Measurements from ENCODE around the gene ZSCAN21. TPM values are rescaled to one million over a fixed set of nuclear protein-coding genes. Genes with fewer than 3 reads are reported as not detected.
A peak's percentile ranks its signal among the peaks of the same experiment; 100 is the strongest.

Gene ZSCAN21
- total and polyA plus RNA-seq, 2 donors (not counting 3 experiments of a cell fraction or from before 2014, with no cell fraction given) = 7.4 to 7.7 TPM

- no TSS peak for BruUV-seq (replicated peaks)
- dilution Hi-C loops (cut with MboI; ENCODE audit: extremely low pct_ligation_motif_present, low sequenced_read_pairs) = no loop called here
- POLR2A ChIA-PET = interaction anchor here (0.7 kb wide), 1 partner anchor 13 kb away, joined by 3 read pairs; no protein-coding TSS in a partner anchor
Observed at GRCh38 chr7:100095289-100095688, 45.7 kb downstream of the ZSCAN21 start.

DNA sequence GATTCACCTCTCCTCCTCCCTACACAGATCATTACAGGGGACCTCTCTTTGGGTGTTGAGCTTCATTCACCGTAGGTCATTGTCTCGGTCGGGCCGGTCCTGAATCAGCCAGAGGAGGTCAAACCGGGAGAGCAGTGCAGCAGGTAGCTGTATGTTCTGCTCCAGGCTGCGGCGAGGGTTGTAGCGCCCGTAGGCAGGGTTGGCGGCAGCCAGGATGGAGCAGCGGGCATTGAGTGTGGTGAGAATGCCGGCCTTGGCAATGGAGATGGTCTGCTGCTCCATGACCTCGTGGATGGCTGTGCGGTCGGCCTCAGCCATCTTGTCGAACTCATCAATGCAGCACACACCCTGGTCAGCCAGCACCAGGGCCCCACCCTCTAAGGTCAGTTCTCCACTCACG, 46.1 kb downstream of the ZSCAN21 start:
- H3K9me1 ChIP-seq (replicated peaks; ENCODE audit: control insufficient read depth, extremely low read depth, insufficient read depth, low read length) = no peaks in the 10 kb centered on the region
- H2AFZ ChIP-seq (ENCODE audit: low read depth, low read length) = no peak overlapping the region
- no peak overlapping the region for H3K4me3 ChIP-seq (replicated peaks in 1 of 3; ENCODE audit: insufficient read depth in 1 of 3, low read depth in 1 of 3, low read length in 3 of 3)
- intact Hi-C loops (cut with micrococcal nuclease) = no loop called here
- ChIA-PET CTCF (no interaction called here), POLR2A (no interaction called here)
- H3K27me3 ChIP-seq (ENCODE audit: control insufficient read depth in 2 of 2, insufficient read depth in 2 of 2, low read length in 2 of 2) = no peaks in the 10 kb centered on the region
- H3K4me1 ChIP-seq (ENCODE audit: control insufficient read depth, extremely low read depth, insufficient read depth, low read length) = peaks cover 21% of the 10 kb centered on the region
- no peaks in the 10 kb centered on the region for H3K9me3 ChIP-seq (replicated peaks; ENCODE audit: control insufficient read depth, insufficient read depth, low read length)
- FAIRE-seq = no peak
- H3K79me2 ChIP-seq (ENCODE audit: control insufficient read depth, insufficient read depth, low read length) = peaks cover 41% of the 10 kb centered on the region
- no peak for DNase-seq (ENCODE audit: low read depth, low spot score)
- no peak overlapping the region for H3K9ac ChIP-seq (replicated peaks; ENCODE audit: extremely low read depth, insufficient read depth, low read length)
- no TSS peak for BruUV-seq (replicated peaks)
- TF ChIP-seq GATA2 (IDR thresholded peaks at IDR 0.05; ENCODE audit: insufficient read depth, insufficient read length, low read depth, low read length) = no peak
- H4K20me1 ChIP-seq (replicated peaks; ENCODE audit: control insufficient read depth, extremely low read depth, insufficient read depth, low read length) = no peaks in the 10 kb centered on the region
- H3K4me2 ChIP-seq (ENCODE audit: insufficient read depth, low read length) = no peak overlapping the region
- no peak overlapping the region for H3K27ac ChIP-seq (ENCODE audit: insufficient read depth, low read depth, low read length)
- peaks cover 55 to 57% of the 10 kb centered on the region in 2 experiments for H3K36me3 ChIP-seq (ENCODE audit: control insufficient read depth in 2 of 2, extremely low read depth in 1 of 2, insufficient read depth in 2 of 2, low read length in 2 of 2)
- dilution Hi-C loops (cut with MboI; ENCODE audit: extremely low pct_ligation_motif_present, low sequenced_read_pairs) = no loop called here

More at GRCh38 chr7:100095289-100095688, 45.7 kb downstream of the ZSCAN21 start:
- Histone ChIP-seq H3K27ac (ENCODE audit: insufficient read depth, low read depth, low read length) (no peak overlapping the region), H3K9me3 (replicated peaks; ENCODE audit: control insufficient read depth, insufficient read depth, low read length) (no peaks in the 10 kb centered on the region), H3K36me3 (ENCODE audit: control insufficient read depth in 2 of 2, extremely low read depth in 1 of 2, insufficient read depth in 2 of 2, low read length in 2 of 2) (peaks cover 55 to 60% of the 10 kb centered on the region in 2 experiments), H3K79me2 (ENCODE audit: control insufficient read depth, insufficient read depth, low read length) (peaks cover 44% of the 10 kb centered on the region), H3K4me3 (replicated peaks in 1 of 3; ENCODE audit: insufficient read depth in 1 of 3, low read depth in 1 of 3, low read length in 3 of 3) (no peak overlapping the region), H3K4me2 (ENCODE audit: insufficient read depth, low read length) (no peak overlapping the region), H3K9me1 (replicated peaks; ENCODE audit: control insufficient read depth, extremely low read depth, insufficient read depth, low read length) (no peaks in the 10 kb centered on the region), H3K9ac (replicated peaks; ENCODE audit: extremely low read depth, insufficient read depth, low read length) (no peak overlapping the region), H3K27me3 (ENCODE audit: control insufficient read depth in 2 of 2, insufficient read depth in 2 of 2, low read length in 2 of 2) (no peaks in the 10 kb centered on the region), H4K20me1 (replicated peaks; ENCODE audit: control insufficient read depth, extremely low read depth, insufficient read depth, low read length) (no peaks in the 10 kb centered on the region), H2AFZ (ENCODE audit: low read depth, low read length) (no peak overlapping the region), H3K4me1 (ENCODE audit: control insufficient read depth, extremely low read depth, insufficient read depth, low read length) (peaks cover 21% of the 10 kb centered on the region)
- FAIRE-seq (no peak), DNase-seq (ENCODE audit: low read depth, low spot score) (no peak)
- intact Hi-C loops (cut with micrococcal nuclease) = no loop called here
- TF ChIP-seq MYC (IDR thresholded peaks at IDR 0.05; ENCODE audit: low read depth, low read length) = no peak
- TF ChIP-seq EZH2 (IDR thresholded peaks at IDR 0.05; ENCODE audit: borderline replicate concordance, low read depth, low read length, severe bottlenecking) = no peak
- peak; percentile 11 for TF ChIP-seq POLR2AphosphoS5 (IDR thresholded peaks at IDR 0.05; ENCODE audit: insufficient read depth, low read depth, low read length)
- TF ChIP-seq MAX (IDR thresholded peaks at IDR 0.05; ENCODE audit: insufficient read depth, insufficient read length) = no peak
- no peak for TF ChIP-seq FOS (IDR thresholded peaks at IDR 0.05; ENCODE audit: borderline replicate concordance, insufficient read depth, low read length)
- CTCF ChIA-PET = interaction anchor here (0.5 kb wide), 1 partner anchor 40 kb away, joined by 3 read pairs; no protein-coding TSS in a partner anchor
